KMS-11 (cell line): ENCODE results near the gene TRNT1.

Experiments
- H2AFZ ChIP-seq: fragments of 200-600 bp; sonication (generic); 2 replicates; pipeline ENCODE4 v1.6.1; 2016; ENCODE audit warnings: antibody characterized with exemption, mixed run types, low read depth
- H3K27ac ChIP-seq: fragments of 200-600 bp; sonication (generic); 2 replicates; pipeline ENCODE4 v1.6.1; 2016; ENCODE audit warnings: mild to moderate bottlenecking, mixed run types
- H3K27me3 ChIP-seq: fragments of 200-600 bp; sonication (generic); 2 replicates; pipeline ENCODE4 v1.6.1; 2017; ENCODE audit warnings: mild to moderate bottlenecking, low read depth, mixed run types, moderate library complexity; ENCODE audit not compliant: insufficient read depth
- H3K36me3 ChIP-seq: fragments of 200-600 bp; sonication (generic); 2 replicates; pipeline ENCODE4 v1.6.1; 2017; ENCODE audit warnings: mild to moderate bottlenecking, mixed run types; ENCODE audit not compliant: insufficient read depth
- H3K4me1 ChIP-seq: fragments of 200-600 bp; sonication (generic); 2 replicates; pipeline ENCODE4 v1.6.1; 2016; ENCODE audit warnings: mild to moderate bottlenecking, low read depth, mixed run types; ENCODE audit not compliant: poor library complexity, severe bottlenecking
- H3K4me2 ChIP-seq: fragments of 200-600 bp; sonication (generic); 2 replicates; pipeline ENCODE4 v1.7.0; 2016; ENCODE audit warnings: mild to moderate bottlenecking, mixed run types
- H3K4me3 ChIP-seq: fragments of 200-600 bp; sonication (generic); IDR thresholded peaks from 2 replicates; pipeline ENCODE4 v1.6.1; 2017; ENCODE audit warnings: low read depth, low read length, mixed read lengths; ENCODE audit not compliant: insufficient read depth
- H3K79me2 ChIP-seq: fragments of 200-600 bp; sonication (generic); 2 replicates; pipeline ENCODE4 v1.6.1; 2016; ENCODE audit warnings: low read depth, mixed run types; ENCODE audit not compliant: insufficient read depth
- H3K9ac ChIP-seq: fragments of 200-600 bp; sonication (generic); 2 replicates; pipeline ENCODE4 v1.6.1; 2016; ENCODE audit warnings: mild to moderate bottlenecking, mixed run types
- H4K20me1 ChIP-seq: fragments of 200-600 bp; sonication (generic); 2 replicates; pipeline ENCODE4 v1.6.1; 2016; ENCODE audit warnings: mild to moderate bottlenecking, mixed run types; ENCODE audit not compliant: insufficient read depth
- CTCF ChIP-seq: fragments of 200-600 bp; sonication (generic); conservative IDR thresholded peaks from 2 replicates; pipeline ENCODE4 v1.6.1; 2017; ENCODE audit warnings: low read depth, mild to moderate bottlenecking, antibody characterized with exemption, low read length, moderate library complexity, mixed read lengths

TRNT1 gene

GRCh38 chr3:3165650-3166049, 38.9 kb downstream of the TRNT1 start:
- Histone ChIP-seq H3K79me2 (no peaks in the 10 kb centered on the region), H3K27ac (no peak overlapping the region), H3K4me1 (no peaks in the 10 kb centered on the region), H3K4me3 (no peak overlapping the region), H4K20me1 (no peaks in the 10 kb centered on the region), H3K27me3 (no peaks in the 10 kb centered on the region), H3K9ac (no peak overlapping the region), H3K4me2 (no peak overlapping the region), H3K36me3 (no peaks in the 10 kb centered on the region), H2AFZ (no peak overlapping the region)
- no peak for TF ChIP-seq CTCF

GRCh38 chr3:3170998-3171397, 44.3 kb downstream of the TRNT1 start:
- no peaks in the 10 kb centered on the region for H3K27me3 ChIP-seq
- no peak overlapping the region for H2AFZ ChIP-seq
- peak; percentile 26; the same call in 1 of the 2 replicates for TF ChIP-seq CTCF
- no peaks in the 10 kb centered on the region for H3K4me1 ChIP-seq
- H4K20me1 ChIP-seq = no peaks in the 10 kb centered on the region
- H3K4me2 ChIP-seq = no peak overlapping the region
- no peak overlapping the region for H3K9ac ChIP-seq
- H3K27ac ChIP-seq = no peak overlapping the region
- no peak overlapping the region for H3K4me3 ChIP-seq
- H3K79me2 ChIP-seq = no peaks in the 10 kb centered on the region; the same call in 1 of the 2 replicates
- no peaks in the 10 kb centered on the region for H3K36me3 ChIP-seq

- Histone ChIP-seq H3K27ac (no peak overlapping the region), H3K4me2 (no peak overlapping the region), H3K4me3 (no peak overlapping the region), H3K36me3 (no peaks in the 10 kb centered on the region), H3K4me1 (no peaks in the 10 kb centered on the region), H3K79me2 (peaks cover 4% of the 10 kb centered on the region; the same call in 1 of the 2 replicates), H3K27me3 (no peaks in the 10 kb centered on the region), H2AFZ (no peak overlapping the region), H3K9ac (no peak overlapping the region), H4K20me1 (no peaks in the 10 kb centered on the region)
- TF ChIP-seq CTCF = no peak
Observed at GRCh38 chr3:3172627-3173026, 45.9 kb downstream of the TRNT1 start.

GRCh38 chr3:3177861-3178497, 51.2 kb downstream of the TRNT1 start:
- Histone ChIP-seq H4K20me1 (no peaks in the 10 kb centered on the region), H3K36me3 (no peaks in the 10 kb centered on the region), H3K4me2 (peak overlapping the region; percentile 84), H3K27me3 (no peaks in the 10 kb centered on the region), H2AFZ (no peak overlapping the region), H3K27ac (no peak overlapping the region), H3K79me2 (peaks cover 22% of the 10 kb centered on the region; the same call in 1 of the 2 replicates), H3K9ac (no peak overlapping the region), H3K4me1 (peaks cover 9% of the 10 kb centered on the region), H3K4me3 (no peak overlapping the region)
- TF ChIP-seq CTCF = no peak
